GM10248 (cell line): ENCODE data around the gene CHST11.

Experiments used
- CTCF ChIA-PET: fragments of 300-600 bp; sonication (Branson Sonifier 250); formaldehyde crosslinking; extraction: SDS; loops from one replicate; lab custom pipeline; 2021; ENCODE audit warnings: antibody characterized with exemption; lab: Yijun Ruan, JAX
- POLR2A ChIA-PET: fragments of 350-650 bp; sonication (Branson Sonifier 250); formaldehyde crosslinking; extraction: SDS; loops from one replicate; lab custom pipeline; 2020; ENCODE audit warnings: antibody characterized with exemption; lab: Yijun Ruan, JAX
- DNase-seq: peaks from one replicate; pipeline ENCODE4 v3.0.0; 2012; ENCODE audit errors: extremely low spot score
- TF ChIP-seq, protein P1 (sequence below): IDR thresholded peaks from 2 replicates; pipeline ENCODE4 v1.5.1; 2012; ENCODE audit warnings: mild to moderate bottlenecking, low read depth; ENCODE audit errors: extremely low read depth, missing control alignments, control extremely low read depth

Gene CHST11

GRCh38 chr12:104503191-104503590 lies 46.4 kb downstream of the CHST11 start:
- ChIA-PET POLR2A (no interaction called here), CTCF (interaction anchor here (0.8 to 2.9 kb wide), 6 partner anchors 12 to 54 kb away, joined by 3 to 9 read pairs (median 4); no protein-coding TSS in a partner anchor)
- DNase-seq, result no peak
- TF ChIP-seq, protein P1, sequence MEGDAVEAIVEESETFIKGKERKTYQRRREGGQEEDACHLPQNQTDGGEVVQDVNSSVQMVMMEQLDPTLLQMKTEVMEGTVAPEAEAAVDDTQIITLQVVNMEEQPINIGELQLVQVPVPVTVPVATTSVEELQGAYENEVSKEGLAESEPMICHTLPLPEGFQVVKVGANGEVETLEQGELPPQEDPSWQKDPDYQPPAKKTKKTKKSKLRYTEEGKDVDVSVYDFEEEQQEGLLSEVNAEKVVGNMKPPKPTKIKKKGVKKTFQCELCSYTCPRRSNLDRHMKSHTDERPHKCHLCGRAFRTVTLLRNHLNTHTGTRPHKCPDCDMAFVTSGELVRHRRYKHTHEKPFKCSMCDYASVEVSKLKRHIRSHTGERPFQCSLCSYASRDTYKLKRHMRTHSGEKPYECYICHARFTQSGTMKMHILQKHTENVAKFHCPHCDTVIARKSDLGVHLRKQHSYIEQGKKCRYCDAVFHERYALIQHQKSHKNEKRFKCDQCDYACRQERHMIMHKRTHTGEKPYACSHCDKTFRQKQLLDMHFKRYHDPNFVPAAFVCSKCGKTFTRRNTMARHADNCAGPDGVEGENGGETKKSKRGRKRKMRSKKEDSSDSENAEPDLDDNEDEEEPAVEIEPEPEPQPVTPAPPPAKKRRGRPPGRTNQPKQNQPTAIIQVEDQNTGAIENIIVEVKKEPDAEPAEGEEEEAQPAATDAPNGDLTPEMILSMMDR, result no peak

GRCh38 chr12:104504146-104504545 lies 47.4 kb downstream of the CHST11 start:
- ChIA-PET POLR2A (no interaction called here), CTCF (interaction anchor here (1.4 to 2.9 kb wide), 4 partner anchors 11 to 53 kb away, joined by 3 to 9 read pairs (median 4); no protein-coding TSS in a partner anchor)
- no peak for DNase-seq
- TF ChIP-seq, protein P1, result no peak

- ChIA-PET CTCF (interaction anchor here (1.0 to 2.9 kb wide), 4 partner anchors 10 to 123 kb away, joined by 3 to 9 read pairs (median 6); no protein-coding TSS in a partner anchor), POLR2A (no interaction called here)
- TF ChIP-seq, protein P1, result no peak
- DNase-seq, result peak; percentile 81
These were observed 48.5 kb downstream of the CHST11 start for GRCh38 chr12:104505095-104505818.

GRCh38 chr12:104506676-104507401 lies 50.1 kb downstream of the CHST11 start:
- POLR2A ChIA-PET, result no interaction called here
- no peak for DNase-seq

DNA sequence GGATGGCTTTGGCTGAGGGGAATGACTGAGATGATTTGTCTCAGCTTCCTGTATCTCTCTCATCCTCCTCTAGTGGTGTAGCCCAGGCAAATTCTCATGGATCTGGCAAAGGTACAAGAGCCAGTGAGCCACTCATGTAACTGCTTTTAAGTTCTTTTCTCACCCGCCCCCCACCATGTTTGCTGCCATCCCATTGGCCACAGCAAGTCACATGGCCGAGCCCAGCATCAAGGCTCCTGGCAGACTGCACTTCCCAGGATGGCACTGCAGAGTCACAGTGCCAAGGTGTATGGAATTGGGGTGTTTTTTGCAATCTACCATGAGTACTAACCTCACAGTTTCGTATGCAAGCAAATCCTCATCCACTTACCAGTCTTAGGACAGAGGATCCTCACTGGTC lies 50.9 kb downstream of the CHST11 start:
- no peak for DNase-seq
- CTCF ChIA-PET, result interaction anchor here (1.2 to 1.3 kb wide), 2 partner anchors 8 to 9 kb away, joined by 3 to 6 read pairs; no protein-coding TSS in a partner anchor
- POLR2A ChIA-PET, result no interaction called here
- TF ChIP-seq, protein P1, result no peak

More at GRCh38 chr12:104506676-104507401, 50.1 kb downstream of the CHST11 start:
- CTCF ChIA-PET, result interaction anchor here (1.2 to 1.4 kb wide), 2 partner anchors 8 to 20 kb away, joined by 3 to 4 read pairs; no protein-coding TSS in a partner anchor
- TF ChIP-seq, protein P1, result no peak

GRCh38 chr12:104508752-104509446 lies 52.2 kb downstream of the CHST11 start:
- CTCF ChIA-PET, result interaction anchor here (1.1 to 1.5 kb wide), 3 partner anchors 8 to 11 kb away, joined by 3 to 6 read pairs (median 4); no protein-coding TSS in a partner anchor
- POLR2A ChIA-PET, result no interaction called here
- TF ChIP-seq, protein P1, result no peak
- no peak for DNase-seq
